GM10248 (cell line): ENCODE measurements around the gene ABCA8.

Source experiments
- CTCF ChIA-PET: fragments of 300-600 bp; sonication (Branson Sonifier 250); formaldehyde crosslinking; extraction: SDS; loops from one replicate; lab custom pipeline; 2021; ENCODE audit warnings: antibody characterized with exemption; lab: Yijun Ruan, JAX
- POLR2A ChIA-PET: fragments of 350-650 bp; sonication (Branson Sonifier 250); formaldehyde crosslinking; extraction: SDS; loops from one replicate; lab custom pipeline; 2020; ENCODE audit warnings: antibody characterized with exemption; lab: Yijun Ruan, JAX
- DNase-seq: peaks from one replicate; pipeline ENCODE4 v3.0.0; 2012; ENCODE audit errors: extremely low spot score
- TF ChIP-seq, protein P1 (sequence below): IDR thresholded peaks from 2 replicates; pipeline ENCODE4 v1.5.1; 2012; ENCODE audit warnings: mild to moderate bottlenecking, low read depth; ENCODE audit errors: extremely low read depth, missing control alignments, control extremely low read depth

The ABCA8 gene

GRCh38 chr17:68861602-68862001, 93.6 kb downstream of the ABCA8 start:
- ChIA-PET CTCF (interaction anchor here (1.1 kb wide), 1 partner anchor 12 kb away, joined by 3 read pairs; no protein-coding TSS in a partner anchor), POLR2A (no interaction called here)
- TF ChIP-seq, protein P1, sequence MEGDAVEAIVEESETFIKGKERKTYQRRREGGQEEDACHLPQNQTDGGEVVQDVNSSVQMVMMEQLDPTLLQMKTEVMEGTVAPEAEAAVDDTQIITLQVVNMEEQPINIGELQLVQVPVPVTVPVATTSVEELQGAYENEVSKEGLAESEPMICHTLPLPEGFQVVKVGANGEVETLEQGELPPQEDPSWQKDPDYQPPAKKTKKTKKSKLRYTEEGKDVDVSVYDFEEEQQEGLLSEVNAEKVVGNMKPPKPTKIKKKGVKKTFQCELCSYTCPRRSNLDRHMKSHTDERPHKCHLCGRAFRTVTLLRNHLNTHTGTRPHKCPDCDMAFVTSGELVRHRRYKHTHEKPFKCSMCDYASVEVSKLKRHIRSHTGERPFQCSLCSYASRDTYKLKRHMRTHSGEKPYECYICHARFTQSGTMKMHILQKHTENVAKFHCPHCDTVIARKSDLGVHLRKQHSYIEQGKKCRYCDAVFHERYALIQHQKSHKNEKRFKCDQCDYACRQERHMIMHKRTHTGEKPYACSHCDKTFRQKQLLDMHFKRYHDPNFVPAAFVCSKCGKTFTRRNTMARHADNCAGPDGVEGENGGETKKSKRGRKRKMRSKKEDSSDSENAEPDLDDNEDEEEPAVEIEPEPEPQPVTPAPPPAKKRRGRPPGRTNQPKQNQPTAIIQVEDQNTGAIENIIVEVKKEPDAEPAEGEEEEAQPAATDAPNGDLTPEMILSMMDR = no peak
- DNase-seq = no peak

DNA sequence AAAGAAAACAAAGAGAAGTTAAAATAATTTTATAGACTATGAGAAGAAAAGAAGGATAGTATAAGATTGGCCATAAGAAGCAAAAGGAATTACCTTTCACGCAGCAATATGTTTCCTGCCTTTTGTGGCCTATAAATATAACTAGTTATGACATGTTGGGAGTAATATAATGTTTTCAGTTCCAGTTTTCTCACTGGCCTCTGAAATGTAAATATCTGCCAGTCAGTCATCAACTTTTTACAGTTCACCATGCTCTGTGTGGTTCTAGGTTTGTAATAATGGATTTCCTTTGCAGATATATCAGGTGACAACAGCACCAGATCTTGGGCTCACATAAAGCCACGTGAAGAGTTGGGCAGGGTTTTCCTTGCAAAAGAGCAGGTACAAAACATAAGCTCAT, 94.3 kb downstream of the ABCA8 start:
- ChIA-PET POLR2A (no interaction called here), CTCF (interaction anchor here (1.1 kb wide), 1 partner anchor 12 kb away, joined by 3 read pairs; no protein-coding TSS in a partner anchor)
- TF ChIP-seq, protein P1 = no peak
- DNase-seq = no peak

DNA sequence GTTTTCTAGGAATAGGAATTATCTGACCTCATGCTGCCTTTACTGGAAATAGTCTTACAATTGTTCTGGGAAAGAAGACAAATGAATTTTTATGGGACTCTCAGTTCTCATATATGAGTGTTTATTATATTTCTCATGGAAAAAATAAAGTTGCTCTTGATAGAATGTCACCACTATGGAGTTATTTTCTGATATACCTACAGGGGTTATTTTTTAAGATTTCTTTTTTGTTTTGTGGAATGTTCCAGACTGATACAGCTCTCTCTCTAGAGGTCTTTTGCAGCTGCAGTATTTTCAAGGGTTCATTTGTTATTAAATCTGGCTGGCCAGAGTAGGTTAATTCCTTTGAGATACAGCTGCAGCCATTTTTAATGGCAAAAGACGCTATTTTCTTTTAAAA, 100.7 kb downstream of the ABCA8 start:
- POLR2A ChIA-PET = no interaction called here
- TF ChIP-seq, protein P1 = no peak
- CTCF ChIA-PET = interaction anchor here (1.0 to 1.3 kb wide), 2 partner anchors 17 to 46 kb away, joined by 3 read pairs; no protein-coding TSS in a partner anchor
- no peak for DNase-seq

GRCh38 chr17:68853439-68853838, 101.8 kb downstream of the ABCA8 start:
- no peak for DNase-seq
- POLR2A ChIA-PET = no interaction called here
- TF ChIP-seq, protein P1 = no peak
- CTCF ChIA-PET = no interaction called here

GRCh38 chr17:68853036-68853435, 102.2 kb downstream of the ABCA8 start:
- ChIA-PET POLR2A (no interaction called here), CTCF (no interaction called here)
- TF ChIP-seq, protein P1 = no peak
- DNase-seq = no peak

DNA sequence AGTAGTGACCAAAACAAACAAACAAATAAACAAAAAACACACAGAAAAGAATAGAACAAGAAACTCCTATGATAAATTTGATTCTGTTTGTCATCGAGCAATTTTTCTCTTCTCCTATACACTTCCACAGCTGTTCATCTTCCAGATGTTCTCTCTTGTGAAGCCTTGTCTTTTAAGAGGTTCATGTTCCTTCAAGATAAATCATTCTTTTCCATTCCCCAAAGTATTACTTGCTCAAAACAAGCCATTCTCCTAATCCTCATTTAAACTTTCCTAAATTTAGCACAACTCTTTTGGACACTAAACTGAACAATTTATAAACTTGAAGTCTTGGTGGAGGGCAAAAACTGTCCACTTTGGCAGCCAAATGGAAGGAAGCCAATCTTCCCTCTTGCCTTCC, 103.3 kb downstream of the ABCA8 start:
- POLR2A ChIA-PET = no interaction called here
- TF ChIP-seq, protein P1 = no peak
- no peak for DNase-seq
- CTCF ChIA-PET = no interaction called here
